Limb (tissue), 2 donors: ENCODE data around the gene CCSER1.
"Not testable (repeated sequence)": the region's sequence is repeated elsewhere in the genome, so short reads cannot be mapped to it uniquely, and the experiment has no call there.

Experiments used
- DNase-seq, 2 donors: peaks; one replicate each; pipeline ENCODE4 v3.0.0-alpha.2; 2016; ENCODE audit errors: extremely low spot score in 2 of 2

Gene CCSER1

DNA sequence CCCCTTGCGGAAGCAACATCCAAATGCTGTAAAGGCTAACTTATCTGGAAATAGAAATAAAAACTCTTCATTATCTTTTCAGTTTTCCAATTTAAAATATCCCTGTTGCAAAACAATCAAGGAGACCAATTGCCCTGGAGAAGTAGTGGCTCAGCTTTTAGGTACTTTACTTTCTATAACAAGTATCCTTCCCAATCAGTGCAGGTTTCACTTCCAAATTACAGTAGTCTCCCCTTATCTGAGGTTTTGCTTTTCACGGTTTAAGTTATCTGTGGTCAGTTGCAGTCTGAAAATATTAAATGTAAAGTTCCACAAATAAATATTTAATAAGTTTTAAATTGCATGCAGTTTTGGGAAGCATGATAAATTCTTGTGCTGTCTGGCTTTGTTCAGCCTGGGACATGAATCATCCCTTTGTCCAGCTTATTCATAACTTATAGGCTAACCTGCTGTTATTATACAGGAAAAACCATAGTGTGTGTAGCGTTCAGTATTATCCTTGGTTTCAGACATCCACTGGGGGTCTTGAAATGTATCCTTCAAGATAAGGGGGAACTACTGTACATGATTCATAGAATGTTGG lies 1203.5 kb downstream of the CCSER1 start:
- DNase-seq = no peak

DNA sequence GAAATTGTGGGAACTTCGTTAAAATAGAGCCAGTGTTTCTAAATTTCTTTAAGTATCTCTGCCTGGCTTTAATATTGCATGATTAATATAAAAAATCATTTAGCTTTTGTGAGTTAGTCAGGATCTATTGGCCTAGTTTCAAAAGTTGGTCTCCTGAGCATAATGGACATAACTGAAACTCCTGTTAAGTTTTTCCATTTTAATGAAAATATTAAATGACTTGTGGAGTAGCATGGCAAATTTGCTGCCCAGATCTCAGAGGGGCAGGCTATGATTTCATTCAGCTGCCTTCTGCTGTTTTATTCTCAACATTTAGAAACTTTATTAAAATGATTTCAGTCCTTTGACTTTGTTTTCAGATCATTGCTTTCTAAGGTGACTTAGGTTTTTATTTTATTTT lies 1213.6 kb downstream of the CCSER1 start:
- no peak for DNase-seq

DNA sequence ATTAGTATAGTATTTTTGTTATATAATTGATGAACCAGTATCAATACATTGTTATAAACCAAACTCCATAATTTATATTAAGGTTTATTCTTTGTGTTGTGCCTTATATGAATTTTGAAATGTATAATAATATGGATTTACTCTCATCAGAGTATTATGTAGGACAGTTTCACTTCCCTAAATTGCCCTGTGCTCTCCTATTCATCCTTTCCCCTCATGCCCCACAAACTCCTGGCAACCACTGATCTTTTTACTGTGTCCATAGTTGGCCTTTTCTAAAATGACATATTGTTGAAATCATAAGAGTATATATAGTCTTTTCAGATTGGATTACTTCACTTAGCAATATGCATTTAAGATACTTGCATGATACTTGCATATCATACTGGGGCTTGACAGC lies 1218.4 kb downstream of the CCSER1 start:
- DNase-seq = no peak

DNA sequence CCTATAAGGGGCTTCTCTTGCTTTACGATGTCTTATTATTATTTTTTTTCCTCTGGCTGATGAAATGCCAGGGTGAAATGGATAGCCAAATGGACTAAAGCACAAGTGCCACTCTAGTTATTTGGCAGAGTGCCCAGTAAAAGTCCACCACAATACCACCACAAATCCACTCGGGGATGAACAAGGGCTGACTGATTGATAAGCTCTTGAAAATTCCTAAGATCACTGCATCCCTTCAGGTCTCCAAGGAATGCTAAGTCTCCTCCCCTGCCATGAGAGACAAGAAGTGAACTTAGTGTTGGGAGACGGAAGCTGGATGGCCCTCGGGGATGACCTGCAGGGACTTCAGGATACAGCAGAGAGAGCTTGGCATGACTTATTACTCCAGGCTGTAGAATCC lies 1229.3 kb downstream of the CCSER1 start:
- not testable (repeated sequence) for DNase-seq

DNA sequence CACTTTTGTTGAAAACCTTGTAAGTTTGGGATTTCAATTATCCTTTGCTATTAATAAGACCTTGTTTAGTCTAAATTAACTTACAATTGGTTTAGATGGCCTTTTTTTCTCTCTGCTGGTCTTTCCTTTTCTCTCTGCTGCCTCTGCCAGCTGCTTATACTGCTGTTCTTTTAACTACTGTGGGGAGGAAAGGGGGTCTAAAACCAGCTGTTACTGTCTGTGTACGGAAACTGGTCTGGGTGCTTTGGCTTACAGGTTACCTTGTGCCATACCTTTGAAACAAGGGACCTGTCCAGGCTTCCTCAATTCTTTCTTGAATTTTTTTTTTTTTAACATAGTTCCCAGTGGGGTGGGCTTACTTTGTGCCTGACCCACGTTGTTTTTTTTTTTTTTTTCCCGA lies 1230.8 kb downstream of the CCSER1 start:
- not testable (repeated sequence) for DNase-seq

DNA sequence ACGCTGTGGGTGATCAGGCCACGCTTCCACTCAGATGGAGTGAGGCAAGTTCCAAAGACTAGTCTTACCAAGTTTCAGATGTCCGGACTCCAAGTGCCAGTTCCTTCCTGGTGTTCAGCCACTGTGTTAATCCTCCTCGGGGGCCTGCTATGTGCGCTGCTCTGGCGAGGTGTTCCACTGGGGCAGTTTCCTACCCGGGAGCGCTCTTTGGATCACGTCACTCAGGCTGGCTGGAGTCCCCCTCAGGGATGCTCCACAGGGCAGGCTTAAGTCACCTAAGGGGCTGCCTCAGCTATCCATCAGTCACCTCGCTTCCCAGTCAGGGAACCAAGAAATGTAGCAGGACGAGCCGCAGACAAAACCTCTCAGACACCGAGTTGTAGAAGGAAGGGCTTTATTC lies 1231.4 kb downstream of the CCSER1 start:
- not testable (repeated sequence) for DNase-seq

DNA sequence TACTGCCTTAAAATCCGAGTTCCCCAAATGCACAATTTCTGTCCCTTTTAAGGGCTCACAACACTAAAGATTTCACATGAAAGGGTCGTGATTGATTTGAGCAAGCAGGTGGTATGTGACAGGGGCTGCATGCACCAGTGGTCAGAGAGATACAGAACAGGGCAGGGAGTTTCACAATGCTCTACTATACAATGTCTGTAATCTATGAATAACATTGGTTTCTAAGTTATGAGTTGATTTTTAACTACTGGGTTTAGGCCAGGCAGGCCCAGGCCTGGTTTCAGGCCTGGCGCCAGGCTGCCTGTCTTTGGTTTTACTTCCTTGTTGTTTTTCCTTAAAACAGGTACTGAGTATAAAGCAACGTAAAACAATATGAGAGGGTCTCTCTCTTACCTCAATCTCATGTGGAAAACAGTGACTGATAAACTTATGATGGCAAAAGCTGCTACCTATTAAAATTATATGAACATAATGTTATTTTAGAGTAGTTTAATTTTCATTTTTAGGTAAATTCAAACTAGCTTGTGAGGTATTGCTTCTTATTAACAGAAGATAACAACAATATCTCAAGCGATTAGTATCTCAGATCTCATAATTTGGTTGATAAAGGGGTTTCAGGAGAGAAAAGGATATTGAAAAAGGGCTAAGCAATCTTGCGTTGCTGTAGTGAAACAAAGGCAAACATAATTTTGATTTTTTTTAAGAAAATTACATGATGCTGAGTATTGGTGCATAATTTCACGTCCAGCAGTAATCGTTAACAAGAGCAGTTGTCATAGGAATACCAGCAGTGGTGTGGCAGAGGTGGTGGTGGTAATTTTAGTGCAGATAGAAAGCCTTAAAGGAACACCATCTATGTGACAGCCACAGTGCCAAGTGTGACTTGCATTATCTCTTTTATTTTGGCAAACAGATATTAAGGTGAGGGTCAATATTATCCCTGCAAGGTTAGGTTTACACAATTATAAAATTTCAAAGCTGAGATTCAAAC lies 1232.1 kb downstream of the CCSER1 start:
- no peak for DNase-seq

DNA sequence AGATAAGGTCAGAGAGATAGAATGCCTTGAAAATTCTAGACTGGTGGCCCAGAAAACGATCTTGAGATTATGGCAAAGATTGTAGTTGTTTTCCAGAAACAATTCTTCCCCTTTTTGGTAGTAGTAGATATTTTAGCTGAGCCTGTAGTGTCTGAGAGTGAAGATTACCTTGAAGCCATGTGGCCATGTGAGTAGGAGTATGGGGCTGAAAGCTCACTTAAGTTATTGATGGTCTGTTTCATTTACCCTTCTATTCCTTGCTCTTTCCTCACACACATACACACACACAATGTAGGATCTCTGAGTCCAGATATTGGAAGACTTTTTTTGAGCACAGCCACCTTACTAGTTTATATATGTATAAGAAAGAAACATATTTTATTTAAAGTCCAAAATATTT lies 1234.9 kb downstream of the CCSER1 start:
- no peak for DNase-seq

DNA sequence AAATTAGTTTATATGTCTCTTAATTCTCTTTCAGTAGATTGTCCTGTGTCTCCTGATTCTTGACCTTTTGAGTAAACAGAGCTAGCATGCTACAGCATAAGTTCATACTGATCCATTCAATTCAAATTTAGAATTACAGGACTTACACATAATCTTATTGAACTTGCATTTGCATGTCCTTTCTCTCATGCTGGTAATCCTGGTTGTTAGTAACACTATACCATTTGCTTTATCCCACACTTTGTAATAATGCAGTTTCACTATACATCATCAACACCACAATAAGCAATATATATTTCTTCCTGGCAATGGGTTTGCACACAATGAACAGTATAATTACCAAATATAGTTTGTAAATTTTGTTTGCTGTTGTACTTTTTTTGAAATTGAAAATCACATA lies 1239.4 kb downstream of the CCSER1 start:
- no peak for DNase-seq

DNA sequence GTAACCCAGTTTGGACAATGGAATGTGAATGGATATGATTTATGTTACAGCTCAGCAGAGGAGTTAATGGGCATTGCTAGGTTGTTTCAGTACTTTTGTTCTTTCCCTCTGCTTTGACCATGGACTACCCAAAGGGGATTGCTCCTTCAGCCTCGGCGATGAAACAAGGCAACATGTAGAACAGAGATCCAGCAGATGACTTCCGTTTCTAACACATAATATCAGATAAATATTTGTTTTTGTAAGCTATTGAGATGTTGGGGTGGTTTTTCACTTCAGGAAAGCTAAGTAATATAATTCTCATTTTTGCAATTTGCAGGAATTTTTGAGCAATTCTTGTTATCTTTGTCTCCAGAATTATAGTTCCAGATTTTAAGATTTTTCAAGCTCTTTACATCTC lies 1241.9 kb downstream of the CCSER1 start:
- DNase-seq = no peak

DNA sequence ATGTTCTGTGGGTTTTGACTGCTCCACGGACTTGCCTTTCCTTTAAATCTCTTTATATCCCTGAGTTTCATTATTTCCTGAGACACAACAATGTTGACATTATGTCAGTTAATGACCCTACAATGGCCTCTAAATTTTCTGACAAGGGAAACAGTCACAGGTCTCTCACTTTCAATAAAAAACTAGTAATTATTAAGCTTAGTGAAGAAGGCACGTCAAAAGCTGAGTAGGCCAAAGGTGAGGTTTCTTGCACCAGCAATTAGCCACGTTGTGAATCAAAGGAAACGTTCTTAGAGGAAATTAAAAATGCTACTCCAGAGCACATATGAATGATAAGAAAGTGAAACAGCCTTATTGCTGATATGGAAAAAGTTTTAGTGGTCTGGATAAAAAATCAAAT lies 1246.4 kb downstream of the CCSER1 start:
- no peak for DNase-seq

DNA sequence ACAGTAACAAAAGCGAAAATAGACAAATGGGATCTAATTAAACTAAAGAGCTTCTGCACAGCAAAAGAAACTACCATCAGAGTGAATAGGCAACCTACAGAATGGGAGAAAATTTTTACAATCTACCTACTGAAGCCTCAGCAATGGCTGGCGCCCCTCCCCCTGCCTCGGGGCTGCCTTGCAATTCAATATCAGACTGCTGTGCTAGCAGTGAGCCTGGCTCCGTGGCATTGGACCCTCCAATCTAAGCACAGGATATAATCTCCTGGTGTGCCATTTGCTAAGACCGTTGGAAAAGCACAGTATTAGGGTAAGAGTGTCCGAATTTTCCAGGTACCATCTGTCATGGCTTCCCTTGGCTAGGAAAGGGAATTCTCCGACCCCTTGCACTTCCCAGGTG lies 1278.2 kb downstream of the CCSER1 start:
- not testable (repeated sequence) for DNase-seq

DNA sequence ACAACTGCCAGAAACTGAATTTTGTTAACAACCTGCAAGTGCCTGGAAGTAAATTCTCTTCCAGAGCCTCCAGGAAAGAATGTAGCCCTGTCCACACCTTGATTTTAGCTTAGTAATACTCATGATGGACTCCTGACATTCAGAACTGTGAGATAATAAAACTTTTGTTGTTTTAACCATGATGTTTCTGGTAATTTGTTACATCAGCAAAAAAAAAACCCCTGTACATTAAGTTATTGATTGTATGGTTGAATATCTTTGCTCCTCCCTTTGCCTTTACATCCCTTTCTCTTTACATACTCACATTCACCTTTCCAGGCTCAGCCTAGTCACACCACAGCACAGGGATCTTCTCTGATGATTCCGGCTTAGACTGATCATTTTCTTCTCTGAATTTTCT lies 1294.8 kb downstream of the CCSER1 start:
- DNase-seq = no peak

DNA sequence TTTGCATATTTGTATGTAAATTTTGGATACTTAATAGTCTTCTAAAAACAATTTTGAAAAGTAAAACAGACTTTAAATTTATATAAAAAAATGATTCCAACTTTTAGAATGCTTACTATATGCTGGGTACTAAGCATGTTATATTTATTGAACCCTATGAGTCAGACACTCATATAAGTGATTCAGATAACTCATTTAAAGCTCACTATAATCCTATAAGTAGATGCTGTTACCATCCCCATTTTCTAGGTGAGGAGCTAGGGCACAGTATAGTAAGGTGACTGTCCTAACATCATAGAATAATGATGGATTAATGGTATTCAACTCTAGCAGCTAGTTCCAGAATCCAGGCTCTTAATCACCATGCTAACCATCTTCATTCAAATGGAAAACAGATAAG lies 1299.5 kb downstream of the CCSER1 start:
- no peak for DNase-seq

DNA sequence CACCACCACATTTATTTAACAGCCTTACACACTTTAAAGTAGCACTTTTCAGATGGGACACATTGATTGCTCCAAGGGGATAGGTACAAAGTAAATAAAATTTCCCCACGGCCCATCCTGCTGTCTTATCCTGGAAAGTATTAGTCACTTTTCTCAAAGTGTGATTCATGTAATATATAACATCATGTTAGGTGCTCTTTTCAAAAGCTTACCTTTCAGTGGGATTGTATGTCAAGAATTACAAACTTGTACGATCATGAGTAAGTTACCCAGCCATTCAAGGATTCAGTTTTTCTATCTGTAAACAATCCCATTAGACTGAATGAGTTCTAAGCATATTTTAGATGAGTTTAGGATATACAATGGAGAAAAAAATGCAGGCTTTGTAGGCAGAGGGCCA lies 1300.0 kb downstream of the CCSER1 start:
- DNase-seq = no peak

DNA sequence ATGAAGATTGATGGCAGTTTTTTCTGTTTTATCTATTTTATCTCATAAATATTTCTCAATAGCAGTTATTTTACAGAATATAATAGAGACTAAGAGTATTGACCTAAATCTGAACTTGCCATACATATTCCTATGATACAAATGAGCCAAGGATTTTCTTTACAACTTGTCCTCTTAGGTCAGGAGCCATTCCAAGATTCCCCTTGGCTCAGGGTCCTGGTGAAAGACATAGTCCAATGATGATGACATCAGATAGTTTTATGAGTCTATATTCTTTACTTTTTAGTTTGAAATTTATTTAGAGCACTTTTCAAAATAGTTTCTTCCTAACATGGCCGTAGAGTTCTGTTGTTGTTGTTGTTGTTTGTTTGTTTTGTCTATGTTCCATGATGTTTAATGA lies 1307.4 kb downstream of the CCSER1 start:
- no peak for DNase-seq

DNA sequence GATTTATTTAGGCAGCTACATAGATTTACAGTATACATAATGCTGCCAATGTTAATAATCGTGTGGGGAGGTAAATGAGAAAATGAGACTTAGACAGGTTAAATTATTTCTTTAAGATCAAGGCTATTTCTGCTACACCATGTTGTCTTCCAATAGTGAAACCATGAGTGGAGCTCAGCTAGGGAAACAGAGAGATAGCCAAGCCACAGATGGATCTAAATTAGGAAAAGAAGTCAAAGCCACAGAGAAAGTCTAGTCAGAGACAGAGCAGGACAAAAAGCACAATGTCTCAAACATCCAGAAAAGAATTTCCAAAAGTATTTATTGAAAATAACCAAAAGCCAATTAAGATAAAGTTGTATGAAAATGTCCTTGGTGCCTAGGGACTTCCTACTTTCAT lies 1309.4 kb downstream of the CCSER1 start:
- DNase-seq = no peak

DNA sequence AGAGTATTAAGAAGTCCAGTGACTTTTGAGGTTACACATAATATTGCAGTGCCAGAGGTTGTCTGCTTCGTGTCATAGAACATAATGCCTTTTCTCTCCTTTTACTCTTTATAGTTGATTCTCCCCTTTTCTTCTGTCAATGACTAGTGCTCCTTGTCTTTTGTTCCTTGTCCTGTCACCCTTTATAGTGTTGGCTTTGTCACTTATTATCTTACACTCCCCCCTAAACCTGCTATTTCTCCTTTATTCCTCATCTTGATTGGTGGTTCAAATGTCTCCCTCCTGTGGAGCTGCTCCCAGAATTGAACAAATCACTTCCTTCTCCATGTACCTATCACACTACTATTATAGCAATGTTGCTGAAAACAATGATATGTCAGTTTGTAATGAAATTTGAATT lies 1320.0 kb downstream of the CCSER1 start:
- DNase-seq = no peak

DNA sequence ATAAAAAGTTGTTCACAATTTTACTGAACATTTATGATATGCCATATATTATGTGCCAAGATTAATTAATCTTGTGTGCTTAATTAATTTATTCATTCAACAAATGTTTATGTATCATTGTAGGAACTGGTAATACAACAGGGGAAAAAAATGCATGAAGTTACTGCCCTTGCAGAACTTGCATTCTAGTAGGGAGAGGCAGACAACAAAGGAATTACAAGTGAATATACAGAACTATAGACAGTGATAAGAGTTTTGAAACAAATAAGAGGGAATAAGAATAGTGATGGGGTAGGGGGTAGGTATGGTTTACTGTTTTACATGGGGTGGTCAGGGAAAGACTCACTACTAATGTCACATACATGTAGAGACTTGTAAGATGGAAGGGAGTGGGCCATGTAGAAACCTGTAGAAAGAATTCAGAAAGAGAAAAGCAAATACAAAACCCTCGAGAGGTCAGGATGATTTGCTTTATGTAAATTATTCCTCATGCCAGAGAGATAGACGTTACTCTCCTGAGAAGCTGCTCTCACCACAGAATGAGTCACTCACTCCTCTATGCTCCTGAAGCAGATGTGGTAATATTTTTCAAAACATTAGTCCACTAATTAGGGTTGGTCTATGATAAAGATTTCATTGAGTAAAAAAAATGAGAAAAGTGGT lies 1321.6 kb downstream of the CCSER1 start:
- DNase-seq = no peak

DNA sequence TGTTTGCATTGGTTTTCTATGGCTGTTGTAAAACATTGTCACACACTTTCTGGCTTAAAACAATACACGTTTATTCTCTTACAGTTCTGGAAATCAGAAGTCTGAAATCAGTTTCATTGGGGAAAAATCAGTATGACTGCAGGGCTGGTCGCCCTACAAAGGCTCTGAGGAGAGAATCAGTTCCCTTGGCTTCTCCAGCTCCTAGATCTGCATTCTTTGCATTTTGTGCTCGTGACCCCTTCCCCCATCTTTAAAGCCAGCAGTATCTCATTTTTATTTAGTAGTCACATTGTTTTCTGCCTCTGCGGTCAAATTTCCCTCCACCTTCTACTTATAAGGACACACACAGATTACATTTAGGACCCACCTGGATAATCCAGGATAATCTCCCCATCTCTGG lies 1326.9 kb downstream of the CCSER1 start:
- no peak for DNase-seq

DNA sequence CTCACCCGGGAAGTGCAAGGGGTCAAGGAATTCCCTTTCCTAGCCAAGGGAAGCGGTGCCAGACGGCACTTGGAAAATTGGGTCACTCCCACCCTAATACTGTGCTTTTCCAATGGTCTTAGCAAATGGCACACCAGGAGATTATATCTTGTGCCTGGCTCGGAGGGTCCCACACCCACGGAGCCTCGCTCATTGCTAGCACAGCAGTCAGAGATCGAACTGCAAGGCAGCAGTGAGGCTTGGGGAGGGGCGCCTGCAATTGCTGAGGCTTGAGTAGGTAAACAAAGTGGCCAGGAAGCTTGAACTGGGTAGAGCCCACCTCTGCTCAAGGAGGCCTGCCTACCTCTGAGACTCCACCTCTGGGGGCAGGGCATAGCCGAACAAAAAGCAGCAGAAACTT lies 1335.4 kb downstream of the CCSER1 start:
- DNase-seq = not testable (repeated sequence)

DNA sequence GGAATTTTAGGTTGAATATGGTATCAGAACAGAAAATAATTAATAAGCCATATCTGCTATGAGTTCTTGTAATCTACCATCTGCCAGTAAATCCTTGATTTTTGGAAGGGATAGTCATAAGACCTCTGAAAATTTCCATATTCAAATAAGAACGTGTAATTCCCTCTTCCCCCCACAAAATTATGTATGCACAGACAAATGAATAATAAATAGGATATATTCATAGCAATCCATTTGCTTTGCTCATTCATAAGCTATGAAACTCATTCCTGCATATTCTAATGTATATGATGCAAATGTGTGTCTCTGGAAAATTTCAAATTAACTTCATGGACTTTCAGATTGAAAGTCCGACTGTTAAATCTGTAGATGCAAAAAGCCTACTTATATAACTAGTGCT lies 1343.5 kb downstream of the CCSER1 start:
- no peak for DNase-seq
